ENCODE data around the gene SFMBT2.
"Not testable (repeated sequence)": the region's sequence is repeated elsewhere in the genome, so short reads cannot be mapped to it uniquely, and the experiment has no call there.

- TF ChIP-seq NFE2L2 (conservative IDR thresholded peaks at IDR 0.05; ENCODE audit: low read length); FOSL2 (IDR thresholded peaks at IDR 0.05); FOSL2 (CRISPR knock-in tag; IDR thresholded peaks at IDR 0.05); GATA3 (IDR thresholded peaks at IDR 0.05; ENCODE audit: borderline replicate concordance); POLR2AphosphoS2 (conservative IDR thresholded peaks at IDR 0.05; ENCODE audit: low read length): not testable (repeated sequence)
Observed at GRCh38 chr10:7390689-7391110, 20.1 kb downstream of the SFMBT2 start.
